ENCODE results near the gene MZT2A. TPM values are rescaled to one million over a fixed set of nuclear protein-coding genes. Genes with fewer than 3 reads are reported as not detected.
"Not testable (repeated sequence)": the region's sequence is repeated elsewhere in the genome, so short reads cannot be mapped to it uniquely, and the experiment has no call there.

Gene MZT2A
- total and polyA plus RNA-seq, 4 donors = 17.6 to 74.2 (median 53.0) TPM

DNA sequence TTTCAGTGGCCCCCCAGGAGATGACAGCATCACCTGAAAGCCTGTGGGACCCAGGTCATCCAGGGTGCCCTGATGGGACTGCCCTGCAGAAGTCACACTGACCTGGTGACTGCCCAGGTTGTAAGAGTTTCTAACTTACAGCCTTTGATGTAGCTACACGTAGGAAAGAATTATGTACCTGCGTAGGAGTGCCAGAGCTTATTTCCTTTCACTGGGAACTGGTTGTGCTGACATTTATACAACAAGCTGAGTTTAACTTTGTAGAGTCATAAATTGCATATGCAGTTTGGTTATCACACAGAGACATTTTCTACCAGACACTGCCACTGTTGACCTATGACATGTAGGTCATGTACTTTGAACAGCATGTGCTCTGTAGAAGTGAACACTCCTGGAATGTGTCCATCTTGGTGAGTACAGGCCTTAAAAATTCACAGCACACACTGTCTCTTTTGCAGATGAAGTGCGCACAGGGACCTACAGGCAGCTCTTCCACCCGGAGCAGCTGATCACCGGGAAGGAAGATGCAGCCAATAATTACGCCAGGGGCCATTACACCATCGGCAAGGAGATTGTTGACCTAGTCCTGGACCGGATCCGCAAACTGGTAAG lies 13.2 kb downstream of the MZT2A start:
- H3K9me3 ChIP-seq (ENCODE audit: control insufficient read depth in 4 of 4, low read length in 3 of 4); DNase-seq (ENCODE audit: low spot score); H3K4me1 ChIP-seq (ENCODE audit: control insufficient read depth in 4 of 4, insufficient read depth in 4 of 4, low read length in 3 of 4); H3K27ac ChIP-seq (ENCODE audit: low read depth in 1 of 2, low read length in 2 of 2); H3K9ac ChIP-seq (ENCODE audit: low read depth in 1 of 2, low read length in 2 of 2); H3K27me3 ChIP-seq (ENCODE audit: control insufficient read depth in 4 of 4, insufficient read depth in 4 of 4, low read length in 3 of 4); H3K36me3 ChIP-seq (ENCODE audit: control insufficient read depth in 4 of 4, insufficient read depth in 3 of 4, low read depth in 1 of 4, low read length in 3 of 4); H3K4me3 ChIP-seq (ENCODE audit: low read depth in 1 of 3, low read length in 3 of 3): not testable (repeated sequence)
- peak; percentile 10 to 36 for TF ChIP-seq RXRA (IDR thresholded peaks at IDR 0.05)
- peak; percentile 76 for TF ChIP-seq NR2F2 (IDR thresholded peaks at IDR 0.05)
- peak; percentile 64 to 66 for TF ChIP-seq HNF4A (conservative IDR thresholded peaks at IDR 0.05)
- WGBS = 65% methylated on average over 9 of the region's 9 CpGs

DNA sequence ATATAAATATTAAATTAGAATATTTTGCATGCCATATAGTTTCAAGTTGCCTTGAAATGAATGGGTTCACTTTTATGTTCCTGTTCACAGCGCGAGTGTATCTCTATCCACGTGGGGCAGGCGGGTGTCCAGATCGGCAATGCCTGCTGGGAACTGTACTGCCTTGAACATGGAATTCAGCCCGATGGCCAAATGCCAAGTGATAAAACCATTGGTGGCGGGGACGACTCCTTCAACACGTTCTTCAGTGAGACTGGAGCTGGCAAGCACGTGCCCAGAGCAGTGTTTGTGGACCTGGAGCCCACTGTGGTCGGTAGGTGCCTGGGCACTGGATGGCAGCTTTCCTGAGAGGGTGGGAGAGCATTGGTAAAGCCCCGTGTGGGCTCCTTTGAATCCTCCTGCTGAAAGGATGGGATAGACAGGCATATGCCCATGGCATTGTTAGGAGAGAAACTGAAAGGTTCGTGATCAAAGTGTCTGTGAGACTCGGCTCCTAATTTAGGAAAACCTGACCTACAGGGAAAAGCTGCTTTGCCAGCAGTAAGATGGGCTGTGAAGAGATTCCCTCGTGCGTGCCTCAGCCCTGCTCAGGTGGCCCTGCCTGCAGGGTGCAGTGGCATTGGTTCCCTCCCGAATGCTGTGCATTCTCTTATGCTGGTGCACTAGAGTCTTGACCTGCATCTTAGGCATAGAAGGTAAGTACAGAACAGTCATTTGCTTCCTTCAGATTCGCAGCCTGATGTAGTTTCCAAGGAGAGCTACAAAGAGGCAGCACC lies 13.9 kb downstream of the MZT2A start:
- H3K4me1 ChIP-seq (ENCODE audit: control insufficient read depth in 4 of 4, insufficient read depth in 4 of 4, low read length in 3 of 4); H3K9me3 ChIP-seq (ENCODE audit: control insufficient read depth in 4 of 4, low read length in 3 of 4); H3K27ac ChIP-seq (ENCODE audit: low read depth in 1 of 2, low read length in 2 of 2); H3K27me3 ChIP-seq (ENCODE audit: control insufficient read depth in 4 of 4, insufficient read depth in 4 of 4, low read length in 3 of 4); H3K36me3 ChIP-seq (ENCODE audit: control insufficient read depth in 4 of 4, insufficient read depth in 3 of 4, low read depth in 1 of 4, low read length in 3 of 4); H3K9ac ChIP-seq (ENCODE audit: low read depth in 1 of 2, low read length in 2 of 2); DNase-seq (ENCODE audit: low spot score); H3K4me3 ChIP-seq (ENCODE audit: low read depth in 1 of 3, low read length in 3 of 3): not testable (repeated sequence)
- WGBS = 82% methylated on average over 16 of the region's 18 CpGs

DNA sequence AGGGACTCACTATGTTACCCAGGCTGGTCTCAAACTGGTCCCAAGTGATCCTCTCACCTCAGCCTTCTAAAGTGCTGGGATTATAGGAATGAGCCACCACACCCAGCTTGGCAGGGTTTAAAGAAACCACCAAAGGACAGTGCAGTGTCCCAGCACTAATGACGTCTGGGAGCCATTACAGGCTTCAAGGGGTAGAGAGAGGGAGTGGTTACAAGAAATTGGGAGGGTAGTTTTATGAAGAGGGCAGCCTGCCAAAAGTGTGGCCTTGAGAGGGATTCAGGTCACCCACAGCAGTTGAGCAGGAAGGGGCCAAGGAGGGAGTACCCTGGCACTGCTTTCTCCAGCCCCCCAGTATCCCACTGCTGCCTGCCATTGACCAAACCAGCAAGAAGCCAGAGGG lies 15.0 kb downstream of the MZT2A start:
- not testable (repeated sequence) for DNase-seq (ENCODE audit: low spot score); H3K27ac ChIP-seq (ENCODE audit: low read depth in 1 of 2, low read length in 2 of 2); H3K9me3 ChIP-seq (ENCODE audit: control insufficient read depth in 4 of 4, low read length in 3 of 4); H3K9ac ChIP-seq (ENCODE audit: low read depth in 1 of 2, low read length in 2 of 2); H3K36me3 ChIP-seq (ENCODE audit: control insufficient read depth in 4 of 4, insufficient read depth in 3 of 4, low read depth in 1 of 4, low read length in 3 of 4); H3K4me3 ChIP-seq (ENCODE audit: low read depth in 1 of 3, low read length in 3 of 3); H3K4me1 ChIP-seq (ENCODE audit: control insufficient read depth in 4 of 4, insufficient read depth in 4 of 4, low read length in 3 of 4); H3K27me3 ChIP-seq (ENCODE audit: control insufficient read depth in 4 of 4, insufficient read depth in 4 of 4, low read length in 3 of 4)
- 85% methylated on average over 1 of the region's 1 CpG for WGBS

DNA sequence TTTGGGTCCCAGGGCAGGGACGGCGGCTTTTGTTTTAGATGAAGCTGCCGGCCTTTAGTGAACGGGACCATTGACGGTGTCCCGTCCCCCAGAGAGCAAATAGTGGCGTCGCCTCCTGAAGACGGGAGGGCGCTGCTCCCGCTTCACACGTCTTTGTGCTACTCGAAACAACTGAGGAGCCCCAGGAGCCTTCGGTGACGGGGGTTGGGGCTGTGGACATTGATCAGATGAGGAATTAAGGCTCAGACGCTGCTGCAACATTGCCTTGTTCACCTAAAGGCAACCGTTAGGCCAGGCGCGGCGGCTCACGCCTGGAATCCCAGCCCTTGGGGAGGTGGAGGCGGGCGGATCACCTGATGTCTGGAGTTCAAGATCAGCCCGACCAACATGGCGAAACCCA lies 15.8 kb downstream of the MZT2A start:
- 98% methylated on average over 25 of the region's 25 CpGs for WGBS
- H3K36me3 ChIP-seq (ENCODE audit: control insufficient read depth in 4 of 4, insufficient read depth in 3 of 4, low read depth in 1 of 4, low read length in 3 of 4); DNase-seq (ENCODE audit: low spot score); H3K4me3 ChIP-seq (ENCODE audit: low read depth in 1 of 3, low read length in 3 of 3); H3K9me3 ChIP-seq (ENCODE audit: control insufficient read depth in 4 of 4, low read length in 3 of 4); H3K27me3 ChIP-seq (ENCODE audit: control insufficient read depth in 4 of 4, insufficient read depth in 4 of 4, low read length in 3 of 4); H3K27ac ChIP-seq (ENCODE audit: low read depth in 1 of 2, low read length in 2 of 2); H3K9ac ChIP-seq (ENCODE audit: low read depth in 1 of 2, low read length in 2 of 2); H3K4me1 ChIP-seq (ENCODE audit: control insufficient read depth in 4 of 4, insufficient read depth in 4 of 4, low read length in 3 of 4): not testable (repeated sequence)

DNA sequence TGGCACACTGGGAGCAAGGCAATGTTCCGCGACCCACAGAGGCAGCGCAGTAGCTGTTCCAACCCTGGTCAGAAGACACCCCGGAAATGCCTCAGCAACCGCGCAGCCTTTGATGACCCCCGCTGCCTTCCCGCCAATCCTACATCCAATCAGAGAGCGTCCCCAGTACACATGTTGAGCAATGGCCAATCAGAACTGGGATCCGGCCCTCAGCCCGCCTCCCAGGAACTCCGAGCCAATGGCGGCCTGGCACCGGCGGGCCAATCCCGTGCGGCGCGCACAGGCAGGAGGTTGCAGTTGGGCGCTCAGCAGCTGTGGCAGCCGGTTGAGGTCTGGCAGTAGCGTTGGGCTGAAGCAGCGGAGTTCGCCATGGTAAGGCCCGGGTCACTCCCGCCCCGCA lies 16.4 kb downstream of the MZT2A start, which contains the start of gene TUBA3D:
Gene TUBA3D (plus strand): TSS at position 289 of the 400 bp plus-strand sequence. CDS start 81 bp downstream, at position 370.
- Histone ChIP-seq H3K4me1 (ENCODE audit: control insufficient read depth in 4 of 4, insufficient read depth in 4 of 4, low read length in 3 of 4) (no peaks in the 10 kb centered on the region), H3K27ac (ENCODE audit: low read depth in 1 of 2, low read length in 2 of 2) (no peak within 1 kb of the TSS), H3K9ac (ENCODE audit: low read depth in 1 of 2, low read length in 2 of 2) (no peak within 1 kb of the TSS), H3K9me3 (ENCODE audit: control insufficient read depth in 4 of 4, low read length in 3 of 4) (no peaks in the 10 kb centered on the region), H3K27me3 (ENCODE audit: control insufficient read depth in 4 of 4, insufficient read depth in 4 of 4, low read length in 3 of 4) (no peaks in the 10 kb centered on the region), H3K36me3 (ENCODE audit: control insufficient read depth in 4 of 4, insufficient read depth in 3 of 4, low read depth in 1 of 4, low read length in 3 of 4) (no peaks in the 10 kb centered on the region), H3K4me3 (ENCODE audit: low read depth in 1 of 3, low read length in 3 of 3) (no peak within 1 kb of the TSS)
- WGBS = 96% methylated on average over 27 of the region's 27 CpGs
- no peak for DNase-seq (ENCODE audit: low spot score)
- no peak for TF ChIP-seq FOXA1 (IDR thresholded peaks at IDR 0.05)

DNA sequence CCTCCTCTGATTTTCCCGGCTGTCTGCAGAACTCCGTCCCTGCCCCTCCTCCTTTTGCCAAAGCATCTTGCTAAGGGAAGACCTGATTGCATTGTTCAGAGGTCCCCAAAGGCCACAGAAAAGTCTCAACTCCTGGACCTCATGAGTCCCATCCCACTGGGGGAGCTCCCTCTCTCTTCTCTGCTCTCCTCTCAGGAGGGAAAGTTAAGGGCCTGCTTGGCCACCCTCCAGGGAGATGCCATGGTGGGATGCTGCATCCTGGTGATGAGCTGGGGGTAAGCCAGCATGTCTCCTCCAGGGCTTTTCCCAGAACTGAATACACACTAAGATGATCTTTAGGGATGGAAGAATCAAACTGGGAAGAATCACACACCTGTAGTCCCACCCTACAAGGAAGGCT lies 18.9 kb downstream of the MZT2A start:
- H3K4me1 ChIP-seq (ENCODE audit: control insufficient read depth in 4 of 4, insufficient read depth in 4 of 4, low read length in 3 of 4); H3K36me3 ChIP-seq (ENCODE audit: control insufficient read depth in 4 of 4, insufficient read depth in 3 of 4, low read depth in 1 of 4, low read length in 3 of 4); H3K4me3 ChIP-seq (ENCODE audit: low read depth in 1 of 3, low read length in 3 of 3); H3K27me3 ChIP-seq (ENCODE audit: control insufficient read depth in 4 of 4, insufficient read depth in 4 of 4, low read length in 3 of 4); DNase-seq (ENCODE audit: low spot score); H3K9ac ChIP-seq (ENCODE audit: low read depth in 1 of 2, low read length in 2 of 2); H3K27ac ChIP-seq (ENCODE audit: low read depth in 1 of 2, low read length in 2 of 2); H3K9me3 ChIP-seq (ENCODE audit: control insufficient read depth in 4 of 4, low read length in 3 of 4): not testable (repeated sequence)
- WGBS = 94% methylated on average over 2 of the region's 2 CpGs

DNA sequence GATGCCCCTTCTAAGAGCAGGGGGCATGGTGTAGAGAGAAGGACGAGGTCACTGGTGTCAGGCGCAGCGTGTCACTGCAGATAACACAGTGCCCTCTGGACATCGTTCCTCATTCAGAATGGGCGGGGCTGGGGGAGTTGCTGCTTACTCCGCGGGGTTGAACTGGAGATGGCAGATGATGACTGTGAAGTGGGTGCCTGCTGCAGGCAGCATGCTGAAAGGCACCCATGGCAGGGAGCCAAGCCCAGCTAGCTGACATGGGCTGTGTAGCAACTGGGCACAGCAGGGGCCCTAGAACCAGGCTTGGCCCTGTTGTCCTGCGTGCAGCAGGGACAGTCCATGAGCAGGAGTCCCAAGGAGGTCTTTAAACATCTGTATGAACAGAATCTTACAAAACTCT lies 20.6 kb downstream of the MZT2A start:
- not testable (repeated sequence) for H3K27me3 ChIP-seq (ENCODE audit: control insufficient read depth in 4 of 4, insufficient read depth in 4 of 4, low read length in 3 of 4); H3K4me3 ChIP-seq (ENCODE audit: low read depth in 1 of 3, low read length in 3 of 3); H3K4me1 ChIP-seq (ENCODE audit: control insufficient read depth in 4 of 4, insufficient read depth in 4 of 4, low read length in 3 of 4); H3K36me3 ChIP-seq (ENCODE audit: control insufficient read depth in 4 of 4, insufficient read depth in 3 of 4, low read depth in 1 of 4, low read length in 3 of 4); H3K27ac ChIP-seq (ENCODE audit: low read depth in 1 of 2, low read length in 2 of 2); H3K9me3 ChIP-seq (ENCODE audit: control insufficient read depth in 4 of 4, low read length in 3 of 4); H3K9ac ChIP-seq (ENCODE audit: low read depth in 1 of 2, low read length in 2 of 2)
- peak; percentile 67 for DNase-seq (ENCODE audit: low spot score)
- WGBS = 75% methylated on average over 5 of the region's 8 CpGs

DNA sequence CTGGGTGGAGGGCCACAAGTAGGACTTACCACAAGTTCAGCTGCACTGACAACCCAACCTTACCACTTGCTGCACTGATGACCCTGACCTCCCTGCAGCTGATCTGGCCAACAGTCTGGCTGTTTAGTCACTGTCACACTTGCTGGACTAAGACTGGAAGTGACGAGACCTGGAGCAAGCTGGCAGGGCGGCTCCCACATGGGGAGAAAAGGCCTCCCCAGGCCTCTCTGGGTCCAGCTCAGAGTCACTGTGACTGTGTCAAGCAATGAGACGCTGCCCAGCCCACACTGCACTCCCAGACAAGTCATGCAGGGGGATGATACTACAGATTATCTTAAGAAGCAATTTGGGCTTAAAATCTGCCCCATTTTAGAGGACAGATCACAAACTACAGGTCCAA lies 21.3 kb downstream of the MZT2A start:
- DNase-seq (ENCODE audit: low spot score); H3K36me3 ChIP-seq (ENCODE audit: control insufficient read depth in 4 of 4, insufficient read depth in 3 of 4, low read depth in 1 of 4, low read length in 3 of 4); H3K27ac ChIP-seq (ENCODE audit: low read depth in 1 of 2, low read length in 2 of 2); H3K4me1 ChIP-seq (ENCODE audit: control insufficient read depth in 4 of 4, insufficient read depth in 4 of 4, low read length in 3 of 4); H3K27me3 ChIP-seq (ENCODE audit: control insufficient read depth in 4 of 4, insufficient read depth in 4 of 4, low read length in 3 of 4); H3K4me3 ChIP-seq (ENCODE audit: low read depth in 1 of 3, low read length in 3 of 3); H3K9ac ChIP-seq (ENCODE audit: low read depth in 1 of 2, low read length in 2 of 2); H3K9me3 ChIP-seq (ENCODE audit: control insufficient read depth in 4 of 4, low read length in 3 of 4): not testable (repeated sequence)
- 93% methylated on average over 3 of the region's 3 CpGs for WGBS

All from liver (tissue), 9 donors.